HEK293 (cell line): Measurements from ENCODE around the gene FNDC1.

Source experiments
- CTCF ChIA-PET: fragments of 350-600 bp; formaldehyde crosslinking; extraction: SDS; loops from one replicate; lab custom pipeline; 2021; ENCODE audit warnings: antibody characterized with exemption; lab: Yijun Ruan, JAX
- POLR2A ChIA-PET: fragments of 300-600 bp; formaldehyde crosslinking; extraction: SDS; loops from one replicate; lab custom pipeline; 2020; ENCODE audit warnings: antibody characterized with exemption, inconsistent platforms; lab: Yijun Ruan, JAX
- H3K27ac ChIP-seq: fragments of 200-500 bp; sonication (Bioruptor generic); 2 replicates; pipeline ENCODE4 v1.5.1; 2014; ENCODE audit warnings: low read depth, low read length, control low read depth, inconsistent platforms; ENCODE audit errors: extremely low read depth
- H3K36me3 ChIP-seq, 2 experiments: fragments of 200-500 bp in 1 of 2; sonication (Bioruptor generic) in 1 of 2; 1 replicate in 1 of 2; 2 replicates in 1 of 2; pipeline ENCODE4 v1.5.1; 2014 to 2017; ENCODE audit warnings: inconsistent platforms in 2 of 2, low read length in 2 of 2; ENCODE audit not compliant: control insufficient read depth in 2 of 2, insufficient read depth in 1 of 2
- H3K4me1 ChIP-seq: fragments of 200-500 bp; sonication (Bioruptor generic); 2 replicates; pipeline ENCODE4 v1.5.1; 2014; ENCODE audit warnings: mild to moderate bottlenecking, low read length, inconsistent platforms; ENCODE audit not compliant: control insufficient read depth, insufficient read depth
- H3K4me3 ChIP-seq: 2 replicates; pipeline ENCODE4 v1.5.1; 2011; ENCODE audit warnings: low read depth, mild to moderate bottlenecking, control low read depth, low read length, moderate library complexity
- H3K9me3 ChIP-seq: fragments of 200-500 bp; sonication (Bioruptor generic); 2 replicates; pipeline ENCODE4 v1.5.1; 2014; ENCODE audit warnings: low read depth, low read length, inconsistent platforms; ENCODE audit not compliant: control insufficient read depth, insufficient read depth
- PRDM10 ChIP-seq: fragments of 450-650 bp; formaldehyde crosslinking; IDR thresholded peaks from 2 replicates; pipeline ENCODE4 v1.5.1; 2016; ENCODE audit warnings: missing biosample characterization, missing genetic modification characterization
- YY2 ChIP-seq: fragments of 450-650 bp; formaldehyde crosslinking; IDR thresholded peaks from 2 replicates; pipeline ENCODE4 v1.5.1; 2016; ENCODE audit warnings: missing biosample characterization, missing genetic modification characterization
- ZBTB17 ChIP-seq: fragments of 450-650 bp; formaldehyde crosslinking; IDR thresholded peaks from 2 replicates; pipeline ENCODE4 v1.5.1; 2016; ENCODE audit warnings: missing biosample characterization, missing genetic modification characterization
- ZBTB48 ChIP-seq: fragments of 450-650 bp; formaldehyde crosslinking; IDR thresholded peaks from 2 replicates; pipeline ENCODE4 v1.5.1; 2016; ENCODE audit warnings: missing biosample characterization, missing genetic modification characterization
- ZNF18 ChIP-seq: fragments of 450-650 bp; formaldehyde crosslinking; IDR thresholded peaks from 2 replicates; pipeline ENCODE4 v1.5.1; 2016; ENCODE audit warnings: missing biosample characterization, missing genetic modification characterization
- ZNF366 ChIP-seq: fragments of 450-650 bp; formaldehyde crosslinking; conservative IDR thresholded peaks from 2 replicates; pipeline ENCODE4 v1.5.1; 2016; ENCODE audit warnings: missing biosample characterization, missing genetic modification characterization
- ZNF518A ChIP-seq: fragments of 450-650 bp; formaldehyde crosslinking; conservative IDR thresholded peaks from 2 replicates; pipeline ENCODE4 v1.5.1; 2016; ENCODE audit warnings: low read depth, missing biosample characterization, missing genetic modification characterization
- ZNF529 ChIP-seq: fragments of 450-650 bp; formaldehyde crosslinking; IDR thresholded peaks from 2 replicates; pipeline ENCODE4 v1.5.1; 2017; ENCODE audit warnings: missing genetic modification characterization, missing biosample characterization; ENCODE audit not compliant: insufficient replicate concordance
- ZNF660 ChIP-seq: fragments of 450-650 bp; IDR thresholded peaks from 2 replicates; pipeline ENCODE4 v1.5.1; 2018; ENCODE audit warnings: missing biosample characterization, mild to moderate bottlenecking, missing genetic modification characterization
- ZNF747 ChIP-seq: fragments of 450-650 bp; formaldehyde crosslinking; IDR thresholded peaks from 2 replicates; pipeline ENCODE4 v1.5.1; 2016; ENCODE audit warnings: missing biosample characterization, missing genetic modification characterization

FNDC1 gene

GRCh38 chr6:159268511-159268910, 99.3 kb downstream of the FNDC1 start:
- no peaks in the 10 kb centered on the region for H3K9me3 ChIP-seq
- POLR2A ChIA-PET: no interaction called here

GRCh38 chr6:159271257-159271656, 102.1 kb downstream of the FNDC1 start:
- ChIA-PET POLR2A (no interaction called here), CTCF (interaction anchor here (2.0 kb wide), 1 partner anchor 19 kb away, joined by 6 read pairs; no protein-coding TSS in a partner anchor)
- TF ChIP-seq ZNF518A (tag by site-specific recombination) (no peak), ZNF18 (no peak)
- Histone ChIP-seq H3K27ac (no peak overlapping the region), H3K9me3 (no peaks in the 10 kb centered on the region), H3K4me3 (no peak overlapping the region), H3K4me1 (no peaks in the 10 kb centered on the region), H3K36me3 (no peaks in the 10 kb centered on the region)

More at GRCh38 chr6:159268511-159268910, 99.3 kb downstream of the FNDC1 start:
- Histone ChIP-seq H3K4me3 (no peak overlapping the region), H3K36me3 (no peaks in the 10 kb centered on the region), H3K4me1 (no peaks in the 10 kb centered on the region), H3K27ac (no peak overlapping the region)
- peak; percentile 79 for TF ChIP-seq ZNF366
- no peak for TF ChIP-seq ZNF747
- peak; percentile 79 for TF ChIP-seq ZBTB17 (tag by site-specific recombination)
- CTCF ChIA-PET: interaction anchor here (0.6 to 1.2 kb wide), 3 partner anchors 16 to 385 kb away, joined by 3 to 13 read pairs (median 4); no protein-coding TSS in a partner anchor

- Histone ChIP-seq H3K4me3 (no peak overlapping the region), H3K27ac (no peak overlapping the region), H3K9me3 (no peaks in the 10 kb centered on the region), H3K36me3 (no peaks in the 10 kb centered on the region), H3K4me1 (peaks cover 5% of the 10 kb centered on the region; the same call in 1 of the 2 replicates)
- CTCF ChIA-PET: interaction anchor here (0.6 kb wide), 1 partner anchor 509 kb away, joined by 3 read pairs; no protein-coding TSS in a partner anchor
- POLR2A ChIA-PET: no interaction called here
- TF ChIP-seq ZBTB17 (tag by site-specific recombination) (peak; percentile 51; the same call in 1 of the 2 replicates), ZNF529 (tag by site-specific recombination) (no peak)
These were observed 109.4 kb downstream of the FNDC1 start for GRCh38 chr6:159278626-159279025.

- TF ChIP-seq ZNF660 (0 out of 2 replicates have a peak, but pooled peaks have one; percentile 17), PRDM10 (tag by site-specific recombination) (peak; percentile 55), ZBTB17 (tag by site-specific recombination) (0 out of 2 replicates have a peak, but pooled peaks have one; percentile 11), YY2 (no peak), ZBTB48 (tag by site-specific recombination) (peak; percentile 82)
- POLR2A ChIA-PET: interaction anchor here (1.3 kb wide), 1 partner anchor 27 kb away, joined by 5 read pairs; no protein-coding TSS in a partner anchor
- CTCF ChIA-PET: interaction anchor here (0.7 kb wide), 1 partner anchor 75 kb away, joined by 3 read pairs; no protein-coding TSS in a partner anchor
These were observed 110.6 kb downstream of the FNDC1 start for GRCh38 chr6:159279790-159280277.

More at GRCh38 chr6:159279790-159280277, 110.6 kb downstream of the FNDC1 start:
- no peaks in the 10 kb centered on the region for H3K36me3 ChIP-seq
- H3K4me1 ChIP-seq: peaks cover 5% of the 10 kb centered on the region; the same call in 1 of the 2 replicates
- H3K27ac ChIP-seq: no peak overlapping the region
- no peak overlapping the region for H3K4me3 ChIP-seq
- no peaks in the 10 kb centered on the region for H3K9me3 ChIP-seq
